ENCODE results near the gene TGOLN2. TPM values are rescaled to one million over a fixed set of nuclear protein-coding genes. Genes with fewer than 3 reads are reported as not detected.
A peak's percentile ranks its signal among the peaks of the same experiment; 100 is the strongest.

TGOLN2 gene
- total RNA-seq, 1 donor from 2014 or later = 65.5 TPM

DNA sequence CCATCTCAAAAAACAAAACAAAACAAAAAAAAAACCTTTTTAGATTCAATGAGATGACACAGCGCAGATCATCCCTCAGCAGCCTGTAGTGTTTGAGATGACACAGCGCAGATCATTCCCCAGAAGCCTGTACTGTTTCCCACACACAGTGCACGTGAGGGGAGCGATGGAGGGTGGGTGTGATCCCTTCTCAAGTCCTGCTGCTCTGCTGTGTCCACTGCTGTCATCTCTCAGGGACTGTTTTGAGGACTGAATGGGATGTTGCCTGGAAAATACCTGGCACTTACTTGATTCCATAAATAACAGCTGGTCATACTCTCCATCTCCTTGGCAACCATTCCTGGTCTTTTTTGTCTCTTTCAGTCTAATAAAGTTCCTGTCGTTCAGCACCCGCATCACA, 25.7 kb downstream of the TGOLN2 start:
- H3K27me3 Mint-ChIP-seq = no peaks in the 10 kb centered on the region
- no peak overlapping the region for H3K4me3 Mint-ChIP-seq (ENCODE audit: low read depth)
- H3K36me3 Mint-ChIP-seq (ENCODE audit: insufficient read depth) = peaks cover 15% of the 10 kb centered on the region
- TF ChIP-seq, protein P1, sequence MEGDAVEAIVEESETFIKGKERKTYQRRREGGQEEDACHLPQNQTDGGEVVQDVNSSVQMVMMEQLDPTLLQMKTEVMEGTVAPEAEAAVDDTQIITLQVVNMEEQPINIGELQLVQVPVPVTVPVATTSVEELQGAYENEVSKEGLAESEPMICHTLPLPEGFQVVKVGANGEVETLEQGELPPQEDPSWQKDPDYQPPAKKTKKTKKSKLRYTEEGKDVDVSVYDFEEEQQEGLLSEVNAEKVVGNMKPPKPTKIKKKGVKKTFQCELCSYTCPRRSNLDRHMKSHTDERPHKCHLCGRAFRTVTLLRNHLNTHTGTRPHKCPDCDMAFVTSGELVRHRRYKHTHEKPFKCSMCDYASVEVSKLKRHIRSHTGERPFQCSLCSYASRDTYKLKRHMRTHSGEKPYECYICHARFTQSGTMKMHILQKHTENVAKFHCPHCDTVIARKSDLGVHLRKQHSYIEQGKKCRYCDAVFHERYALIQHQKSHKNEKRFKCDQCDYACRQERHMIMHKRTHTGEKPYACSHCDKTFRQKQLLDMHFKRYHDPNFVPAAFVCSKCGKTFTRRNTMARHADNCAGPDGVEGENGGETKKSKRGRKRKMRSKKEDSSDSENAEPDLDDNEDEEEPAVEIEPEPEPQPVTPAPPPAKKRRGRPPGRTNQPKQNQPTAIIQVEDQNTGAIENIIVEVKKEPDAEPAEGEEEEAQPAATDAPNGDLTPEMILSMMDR (IDR thresholded peaks at IDR 0.05; ENCODE audit: unreplicated experiment) = no peak
- DNase-seq (ENCODE audit: low spot score, unreplicated experiment) = no peak
- no peaks in the 10 kb centered on the region for H3K9me3 Mint-ChIP-seq (ENCODE audit: low read depth)
- no peak overlapping the region for H3K27ac Mint-ChIP-seq
- peaks cover 1% of the 10 kb centered on the region for H3K4me1 Mint-ChIP-seq (ENCODE audit: low read depth)

DNA sequence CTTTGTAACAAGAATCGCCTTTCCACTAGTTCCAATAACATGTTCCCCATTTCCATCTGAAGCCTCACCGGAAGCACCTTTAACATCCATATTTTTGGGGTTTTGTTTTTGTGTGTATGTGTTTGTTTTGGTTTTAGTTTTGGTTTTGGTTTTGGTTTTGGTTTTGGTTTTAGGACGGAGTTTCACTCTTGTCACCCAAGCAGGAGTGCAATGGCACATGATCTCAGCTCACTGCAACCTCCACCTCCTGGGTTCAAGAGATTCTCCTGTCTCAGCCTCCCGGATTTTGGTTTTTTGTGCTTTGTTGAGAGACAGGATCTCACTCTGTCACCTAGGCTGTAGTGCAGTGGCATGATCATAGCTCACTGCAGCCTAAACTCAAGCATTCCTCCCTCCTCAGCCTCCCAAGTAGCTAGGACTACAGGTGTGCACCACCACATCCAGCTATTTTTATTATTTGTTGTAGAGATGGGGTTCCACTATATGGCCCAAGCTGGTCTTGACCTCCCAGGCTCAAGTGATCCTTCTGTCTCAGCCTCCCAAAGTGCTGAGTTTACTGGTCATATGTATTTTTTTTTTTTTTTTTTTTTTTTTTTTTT, 36.3 kb downstream of the TGOLN2 start:
- no peak overlapping the region for H3K4me3 Mint-ChIP-seq (ENCODE audit: low read depth)
- H3K36me3 Mint-ChIP-seq (ENCODE audit: insufficient read depth) = peaks cover 16% of the 10 kb centered on the region

DNA sequence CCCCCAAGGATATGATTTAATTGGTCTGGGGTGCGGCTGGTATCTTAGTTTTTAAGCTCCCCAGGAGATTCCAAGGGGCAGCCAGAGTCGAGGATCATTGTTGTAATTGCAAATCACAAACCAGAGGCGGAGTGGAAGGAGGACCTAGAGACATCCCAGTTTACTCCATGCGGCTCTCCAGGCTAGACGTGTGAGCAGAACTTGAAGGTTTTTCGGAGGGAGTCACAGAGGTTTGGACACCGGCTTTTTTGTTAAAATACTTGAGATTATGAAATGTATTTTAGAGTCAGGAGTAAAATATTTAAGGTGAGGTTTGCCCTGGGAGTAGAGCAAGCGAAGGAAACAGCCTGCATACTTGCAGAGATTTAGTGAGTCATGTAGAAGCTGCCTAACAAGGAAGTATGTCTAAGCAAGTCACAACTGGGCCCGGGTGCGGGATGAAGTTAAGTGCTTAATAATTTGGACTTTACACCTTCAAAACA, 39.5 kb downstream of the TGOLN2 start:
- no peak overlapping the region for H3K27ac Mint-ChIP-seq
- no peak for DNase-seq (ENCODE audit: low spot score, unreplicated experiment)
- H3K4me1 Mint-ChIP-seq (ENCODE audit: low read depth) = no peaks in the 10 kb centered on the region
- H3K27me3 Mint-ChIP-seq = no peaks in the 10 kb centered on the region
- no peaks in the 10 kb centered on the region for H3K9me3 Mint-ChIP-seq (ENCODE audit: low read depth)
- H3K4me3 Mint-ChIP-seq (ENCODE audit: low read depth) = no peak overlapping the region
- TF ChIP-seq, protein P1 (IDR thresholded peaks at IDR 0.05; ENCODE audit: unreplicated experiment) = no peak
- H3K36me3 Mint-ChIP-seq (ENCODE audit: insufficient read depth) = peaks cover 18% of the 10 kb centered on the region

More for the DNA sequence above, 36.3 kb downstream of the TGOLN2 start:
- no peak for DNase-seq (ENCODE audit: low spot score, unreplicated experiment)
- Mint-ChIP-seq H3K27me3 (no peaks in the 10 kb centered on the region), H3K9me3 (ENCODE audit: low read depth) (no peaks in the 10 kb centered on the region), H3K27ac (no peak overlapping the region), H3K4me1 (ENCODE audit: low read depth) (peaks cover 3% of the 10 kb centered on the region)
- TF ChIP-seq, protein P1 (IDR thresholded peaks at IDR 0.05; ENCODE audit: unreplicated experiment) = no peak

DNA sequence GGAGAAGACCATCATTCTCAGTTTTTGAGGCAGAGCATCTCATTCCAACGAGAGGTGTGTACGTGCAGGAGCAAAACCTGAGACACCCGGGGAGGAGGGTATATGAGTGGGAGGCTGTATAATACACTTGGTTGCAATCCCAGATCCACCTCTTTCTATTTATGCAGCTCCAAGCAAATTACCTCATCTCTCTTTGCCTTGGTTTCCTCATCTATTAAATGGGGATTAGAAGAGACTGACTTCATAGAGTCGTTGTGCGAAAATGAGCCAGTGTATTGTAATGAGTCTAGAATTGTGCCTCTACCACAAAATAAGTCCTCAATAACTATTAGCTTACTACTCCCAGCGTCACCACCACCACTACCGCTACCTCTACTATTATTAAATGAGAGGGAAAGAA, 40.1 kb downstream of the TGOLN2 start:
- TF ChIP-seq, protein P1 (IDR thresholded peaks at IDR 0.05; ENCODE audit: unreplicated experiment) = no peak
- Mint-ChIP-seq H3K36me3 (ENCODE audit: insufficient read depth) (peaks cover 18% of the 10 kb centered on the region), H3K4me3 (ENCODE audit: low read depth) (no peak overlapping the region), H3K27ac (no peak overlapping the region), H3K4me1 (ENCODE audit: low read depth) (peaks cover 3% of the 10 kb centered on the region), H3K9me3 (ENCODE audit: low read depth) (no peaks in the 10 kb centered on the region), H3K27me3 (no peaks in the 10 kb centered on the region)
- no peak for DNase-seq (ENCODE audit: low spot score, unreplicated experiment)

DNA sequence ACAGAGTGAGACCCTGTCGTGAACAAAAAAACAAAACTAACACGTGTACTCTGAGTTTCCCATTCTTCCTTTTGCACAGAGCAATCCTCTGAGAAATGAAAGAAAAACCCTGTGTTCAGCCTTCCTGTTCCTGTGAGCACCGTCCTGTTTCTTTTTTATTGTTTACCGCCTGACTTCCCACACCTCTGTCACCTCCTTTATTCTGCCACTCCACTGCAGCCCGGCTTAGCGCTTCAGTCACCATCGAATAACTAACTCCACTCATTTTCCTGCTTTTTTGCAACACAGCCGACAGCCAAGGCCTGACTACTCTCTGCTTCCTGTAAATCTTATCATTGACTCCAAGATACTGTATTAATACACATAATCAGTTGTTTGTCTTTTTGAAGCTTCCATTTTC, 40.9 kb downstream of the TGOLN2 start:
- Mint-ChIP-seq H3K4me3 (ENCODE audit: low read depth) (no peak overlapping the region), H3K4me1 (ENCODE audit: low read depth) (peaks cover 10% of the 10 kb centered on the region), H3K27ac (peak overlapping the region; percentile 10), H3K9me3 (ENCODE audit: low read depth) (no peaks in the 10 kb centered on the region), H3K36me3 (ENCODE audit: insufficient read depth) (peaks cover 18% of the 10 kb centered on the region), H3K27me3 (no peaks in the 10 kb centered on the region)
- DNase-seq (ENCODE audit: low spot score, unreplicated experiment) = no peak
- TF ChIP-seq, protein P1 (IDR thresholded peaks at IDR 0.05; ENCODE audit: unreplicated experiment) = no peak
